Activated T-cell treated with anti-CD3 and anti-CD28 coated beads, Interleukin-2, amount 50 U/mL, for 72 hours (primary cell): ENCODE measurements around the gene PAQR7. TPM values are rescaled to one million over a fixed set of nuclear protein-coding genes. Genes with fewer than 3 reads are reported as not detected.

Experiments
- ATAC-seq, 2 donors: fragments of 150-1000 bp; cut with Tn5 transposase; replicated peaks in 1 of 2; 2 replicates each; pipeline ENCODE4 v1.10.0; 2021; ENCODE audit warnings: moderate library complexity in 2 of 2, mild to moderate bottlenecking in 1 of 2
- DNase-seq, 2 donors: peaks; one replicate each; pipeline ENCODE4 v3.0.0; 2021 to 2022; ENCODE audit warnings: mixed read lengths in 1 of 2
- H3K27ac Mint-ChIP-seq: one replicate; pipeline ENCODE4 v1.8.0; 2022; ENCODE audit warnings: mild to moderate bottlenecking, moderate library complexity, mixed read lengths
- H3K27me3 Mint-ChIP-seq: one replicate; pipeline ENCODE4 v1.8.0; 2022; ENCODE audit warnings: low read depth, mixed read lengths
- H3K36me3 Mint-ChIP-seq, 2 donors: one replicate each; pipeline ENCODE4 v1.8.0; 2022; ENCODE audit warnings: mixed read lengths in 2 of 2, mild to moderate bottlenecking in 1 of 2; ENCODE audit not compliant: insufficient read depth in 2 of 2
- H3K4me1 Mint-ChIP-seq: one replicate; pipeline ENCODE4 v1.8.0; 2022; ENCODE audit warnings: low read depth, mixed read lengths
- H3K4me3 Mint-ChIP-seq, 2 donors: one replicate each; pipeline ENCODE4 v1.8.0; 2022; ENCODE audit warnings: mild to moderate bottlenecking in 2 of 2, mixed read lengths in 2 of 2, moderate library complexity in 2 of 2
- H3K9me3 Mint-ChIP-seq, 2 donors: one replicate each; pipeline ENCODE4 v1.8.0; 2022; ENCODE audit warnings: mixed read lengths in 2 of 2
- total RNA-seq, 2 donors: library from RNA; stranded (reverse); gene quantifications; one replicate each; pipeline ENCODE4 v1.2.3, GENCODE V29; 2022

PAQR7 gene
- total RNA-seq, 2 donors from 2014 or later = 4.6 to 5.1 TPM

DNA sequence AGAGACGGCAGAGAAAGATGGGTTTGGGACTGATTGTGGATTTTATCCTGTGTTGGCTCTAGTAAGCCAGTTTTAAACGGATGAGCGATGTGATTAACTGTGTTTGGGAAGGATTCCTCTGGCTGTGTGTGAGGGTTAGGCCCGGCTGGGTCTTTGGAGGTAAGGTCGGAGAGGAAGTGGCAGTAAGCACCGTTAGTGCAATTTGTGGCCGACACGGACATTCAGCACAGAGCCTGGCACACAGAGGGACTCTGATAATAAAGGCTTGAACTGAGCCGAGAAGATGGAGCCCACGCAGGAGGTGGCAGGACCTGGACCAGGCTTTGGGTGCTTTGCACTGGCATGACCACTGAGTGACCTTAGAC is 54.4 kb downstream of the PAQR7 start:
- H3K27ac Mint-ChIP-seq = peak overlapping the region; percentile 88
- H3K4me3 Mint-ChIP-seq = peak overlapping the region; percentile 88 to 93
- ATAC-seq = no peak

GRCh38 chr1:25820247-25821111 is 55.0 kb downstream of the PAQR7 start:
- Mint-ChIP-seq H3K4me3 (peak overlapping the region; percentile 93 to 99), H3K36me3 (peaks cover 5% of the 10 kb centered on the region in 2 donors), H3K9me3 (no peaks in the 10 kb centered on the region), H3K27ac (peak overlapping the region; percentile 88), H3K4me1 (peaks cover 37% of the 10 kb centered on the region), H3K27me3 (no peaks in the 10 kb centered on the region)
- DNase-seq (peak; percentile 79 to 82), ATAC-seq (peak; percentile 70 to 74)

More for the DNA sequence above, 54.4 kb downstream of the PAQR7 start:
- peaks cover 5 to 6% of the 10 kb centered on the region in 2 donors for H3K36me3 Mint-ChIP-seq
- no peak for DNase-seq
- no peaks in the 10 kb centered on the region for H3K9me3 Mint-ChIP-seq
- H3K27me3 Mint-ChIP-seq = no peaks in the 10 kb centered on the region
- H3K4me1 Mint-ChIP-seq = peaks cover 37% of the 10 kb centered on the region

DNA sequence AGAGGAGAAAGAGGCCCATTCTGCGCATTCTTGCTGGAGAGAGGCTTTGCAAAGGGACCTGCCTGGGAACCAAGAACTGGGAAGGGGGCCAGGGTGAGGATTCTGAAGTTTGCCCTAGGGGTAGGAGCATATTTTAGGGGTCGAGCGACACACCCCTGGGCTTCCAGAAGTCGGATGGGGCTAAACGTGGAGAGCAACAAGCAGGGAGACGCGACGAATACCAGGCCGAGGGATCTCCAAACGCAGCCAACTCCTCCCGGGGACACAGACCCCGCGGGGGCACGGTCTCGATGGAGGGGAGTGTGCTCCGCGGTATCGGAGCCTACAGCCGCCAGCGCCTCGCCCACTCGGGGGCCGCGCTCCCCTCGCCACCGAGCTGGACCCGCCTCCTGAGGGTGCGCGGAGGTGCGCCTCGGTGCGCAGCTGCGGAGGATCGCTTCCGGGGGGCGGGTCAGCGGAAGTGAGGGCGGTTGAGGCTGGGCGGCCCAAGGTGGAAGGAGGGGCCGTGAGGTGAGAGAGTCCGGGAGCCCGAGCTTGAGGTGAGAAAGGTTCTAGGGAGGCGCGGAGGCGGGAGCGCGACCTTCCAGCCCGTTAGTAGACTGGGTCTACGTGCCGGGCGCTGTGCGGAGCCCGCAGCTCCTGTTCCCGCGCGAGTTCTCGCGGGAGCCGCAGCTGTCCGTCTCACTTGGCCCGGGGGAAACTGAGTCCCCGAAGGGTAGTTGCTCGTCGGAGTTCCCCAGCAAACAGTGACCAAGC is 55.8 kb downstream of the PAQR7 start, which contains the start of gene MTFR1L:
Gene MTFR1L (plus strand): TSS at position 464 of the 756 bp plus-strand sequence. CDS start 3,151 bp downstream, outside the sequence.
- DNase-seq (peak; percentile 97 to 98), ATAC-seq (peak; percentile 89 to 90)
- Mint-ChIP-seq H3K9me3 (no peaks in the 10 kb centered on the region), H3K27ac (peak within 1 kb of the TSS; percentile 88), H3K4me3 (peak within 1 kb of the TSS; percentile 93 to 99), H3K36me3 (peaks cover 5% of the 10 kb centered on the region in 2 donors), H3K4me1 (peaks cover 37% of the 10 kb centered on the region), H3K27me3 (no peaks in the 10 kb centered on the region)

DNA sequence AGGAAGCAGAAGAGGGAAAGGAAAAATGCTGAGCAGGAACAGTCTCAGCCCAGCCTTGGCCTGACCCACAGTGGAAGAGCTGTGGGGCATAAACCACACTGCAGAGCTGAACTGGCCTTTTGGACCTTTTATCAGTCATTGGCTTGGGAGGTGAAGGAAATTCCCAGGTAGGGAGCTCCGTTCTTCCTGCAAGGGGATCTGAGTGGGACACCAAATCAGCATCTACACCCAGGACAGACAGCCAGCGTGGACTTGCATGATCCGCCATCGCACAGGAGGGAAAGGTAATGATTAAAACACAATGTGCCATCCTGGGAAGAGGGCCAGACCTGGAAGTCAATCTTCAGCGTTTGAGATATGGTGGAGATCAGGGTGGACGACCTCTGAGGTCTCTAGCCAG is 56.9 kb downstream of the PAQR7 start:
- Mint-ChIP-seq H3K36me3 (peaks cover 5% of the 10 kb centered on the region in 2 donors), H3K4me1 (peaks cover 37% of the 10 kb centered on the region), H3K9me3 (no peaks in the 10 kb centered on the region), H3K4me3 (peak overlapping the region; percentile 93 to 99), H3K27ac (peak overlapping the region; percentile 82), H3K27me3 (no peaks in the 10 kb centered on the region)
- no peak for DNase-seq
- no peak for ATAC-seq

- H3K27me3 Mint-ChIP-seq = no peaks in the 10 kb centered on the region
- ATAC-seq = no peak
- no peak for DNase-seq
- H3K9me3 Mint-ChIP-seq = no peaks in the 10 kb centered on the region
- peak overlapping the region; percentile 93 to 99 for H3K4me3 Mint-ChIP-seq
- H3K27ac Mint-ChIP-seq = peak overlapping the region; percentile 15
- peaks cover 37% of the 10 kb centered on the region for H3K4me1 Mint-ChIP-seq
- H3K36me3 Mint-ChIP-seq = peaks cover 3 to 5% of the 10 kb centered on the region in 2 donors
These were observed 57.5 kb downstream of the PAQR7 start for GRCh38 chr1:25817840-25818501.

DNA sequence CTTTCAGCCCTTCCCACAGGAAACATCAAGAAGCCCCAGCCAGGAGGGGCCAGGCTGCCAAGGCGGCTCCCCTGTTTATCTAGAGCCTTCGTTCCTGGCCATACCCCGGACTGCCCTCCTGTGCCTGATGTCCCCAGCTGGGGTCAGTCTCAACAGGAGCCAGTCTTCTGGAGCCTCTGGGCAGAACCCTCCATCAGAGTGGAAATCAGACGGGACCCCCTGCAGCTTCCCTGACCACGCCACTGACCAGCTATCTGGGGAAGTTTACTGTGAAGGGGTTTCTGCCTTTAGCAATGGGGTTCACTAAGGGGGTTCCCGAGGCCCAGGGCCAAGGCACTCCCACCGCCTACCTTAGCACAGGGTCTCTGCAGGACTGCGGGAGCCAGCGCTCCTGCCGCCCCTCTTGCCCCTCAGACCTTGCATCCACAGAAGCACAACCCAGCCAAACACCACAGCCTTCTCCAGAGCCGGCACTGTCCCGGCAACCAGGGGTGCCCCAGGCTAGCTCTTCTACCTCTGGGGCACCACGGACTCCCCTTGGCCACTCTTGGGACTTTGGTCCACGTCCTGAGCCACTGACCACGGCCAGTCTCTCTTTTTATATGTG is 59.3 kb downstream of the PAQR7 start:
- H3K36me3 Mint-ChIP-seq = peaks cover 3 to 5% of the 10 kb centered on the region in 2 donors
- H3K9me3 Mint-ChIP-seq = no peaks in the 10 kb centered on the region
- H3K4me1 Mint-ChIP-seq = peaks cover 25% of the 10 kb centered on the region
- ATAC-seq = no peak
- no peaks in the 10 kb centered on the region for H3K27me3 Mint-ChIP-seq
- H3K4me3 Mint-ChIP-seq = no peak overlapping the region
- H3K27ac Mint-ChIP-seq = no peak overlapping the region
- DNase-seq = no peak

- DNase-seq = no peak
- Mint-ChIP-seq H3K9me3 (no peaks in the 10 kb centered on the region), H3K4me1 (peaks cover 19% of the 10 kb centered on the region), H3K36me3 (peaks cover 0 to 3% of the 10 kb centered on the region in 2 donors), H3K4me3 (no peak overlapping the region), H3K27ac (no peak overlapping the region), H3K27me3 (no peaks in the 10 kb centered on the region)
- no peak for ATAC-seq
These were observed 60.0 kb downstream of the PAQR7 start for GRCh38 chr1:25815208-25816111.

DNA sequence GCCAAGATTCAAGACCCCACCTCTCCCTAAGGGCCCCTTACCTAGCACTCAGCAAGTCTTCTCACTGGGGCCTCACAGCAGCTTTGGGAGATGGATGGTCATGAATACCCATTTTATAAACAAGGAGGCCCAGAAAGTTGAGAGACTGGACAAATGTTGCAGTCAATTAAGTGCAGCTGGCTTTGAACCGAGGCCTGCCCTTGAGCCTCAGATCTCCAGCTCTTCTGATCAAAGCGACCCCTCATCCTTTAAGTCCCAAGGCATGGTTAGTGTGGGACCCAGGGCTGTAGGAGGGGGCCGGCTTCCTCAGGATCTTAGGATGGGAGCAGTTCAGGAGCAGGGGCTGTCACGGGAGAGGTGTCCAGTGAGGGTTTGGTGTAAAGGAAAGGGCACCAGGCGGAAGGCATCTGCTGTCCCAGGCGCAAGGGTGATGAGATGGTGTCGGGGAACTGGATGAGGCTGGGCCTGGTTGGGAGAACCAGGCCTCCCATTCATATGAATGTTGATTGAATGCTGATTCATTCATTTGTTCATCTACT is 60.9 kb downstream of the PAQR7 start:
- H3K4me1 Mint-ChIP-seq = peaks cover 26% of the 10 kb centered on the region
- no peaks in the 10 kb centered on the region for H3K9me3 Mint-ChIP-seq
- no peak overlapping the region for H3K27ac Mint-ChIP-seq
- H3K27me3 Mint-ChIP-seq = no peaks in the 10 kb centered on the region
- H3K4me3 Mint-ChIP-seq = no peak overlapping the region
- H3K36me3 Mint-ChIP-seq = peaks cover 0 to 3% of the 10 kb centered on the region in 2 donors
- DNase-seq (no peak), ATAC-seq (no peak)

DNA sequence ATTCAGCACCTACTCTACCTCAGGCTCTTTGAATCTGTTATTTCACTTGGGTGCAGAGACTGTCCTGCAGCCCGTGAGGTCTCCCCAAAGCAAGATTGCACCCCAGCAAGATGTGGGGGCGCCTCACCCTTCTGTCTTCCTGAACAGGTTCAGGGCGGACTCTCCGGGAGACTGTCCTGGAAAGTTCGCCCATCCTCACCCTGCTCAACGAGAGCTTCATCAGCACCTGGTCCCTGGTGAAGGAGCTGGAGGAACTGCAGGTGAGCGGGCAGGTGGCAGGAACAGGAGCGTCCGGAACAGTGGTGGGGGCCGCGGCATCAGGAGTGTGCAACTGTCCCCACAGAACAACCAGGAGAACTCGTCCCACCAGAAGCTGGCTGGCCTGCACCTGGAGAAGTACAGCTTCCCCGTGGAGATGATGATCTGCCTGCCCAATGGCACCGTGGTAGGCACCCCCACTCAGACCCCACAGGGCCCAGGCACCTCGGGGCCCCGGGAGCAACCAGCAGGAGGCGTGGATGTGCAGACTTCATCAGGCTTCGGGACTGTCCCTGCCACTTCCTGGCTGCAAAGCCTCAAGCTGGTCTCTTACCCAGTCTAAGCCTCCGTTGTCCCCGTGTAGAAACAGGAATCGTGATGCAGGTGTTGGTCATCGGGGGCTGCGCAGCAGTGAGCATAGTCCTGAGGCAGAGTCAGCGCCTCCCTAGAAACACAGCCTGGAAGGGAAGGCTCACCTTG is 61.6 kb downstream of the PAQR7 start:
- H3K4me3 Mint-ChIP-seq = no peak overlapping the region
- H3K9me3 Mint-ChIP-seq = no peaks in the 10 kb centered on the region
- H3K4me1 Mint-ChIP-seq = peaks cover 19% of the 10 kb centered on the region
- no peaks in the 10 kb centered on the region for H3K27me3 Mint-ChIP-seq
- H3K27ac Mint-ChIP-seq = no peak overlapping the region
- DNase-seq = no peak
- ATAC-seq = no peak
- no peaks in the 10 kb centered on the region for H3K36me3 Mint-ChIP-seq

DNA sequence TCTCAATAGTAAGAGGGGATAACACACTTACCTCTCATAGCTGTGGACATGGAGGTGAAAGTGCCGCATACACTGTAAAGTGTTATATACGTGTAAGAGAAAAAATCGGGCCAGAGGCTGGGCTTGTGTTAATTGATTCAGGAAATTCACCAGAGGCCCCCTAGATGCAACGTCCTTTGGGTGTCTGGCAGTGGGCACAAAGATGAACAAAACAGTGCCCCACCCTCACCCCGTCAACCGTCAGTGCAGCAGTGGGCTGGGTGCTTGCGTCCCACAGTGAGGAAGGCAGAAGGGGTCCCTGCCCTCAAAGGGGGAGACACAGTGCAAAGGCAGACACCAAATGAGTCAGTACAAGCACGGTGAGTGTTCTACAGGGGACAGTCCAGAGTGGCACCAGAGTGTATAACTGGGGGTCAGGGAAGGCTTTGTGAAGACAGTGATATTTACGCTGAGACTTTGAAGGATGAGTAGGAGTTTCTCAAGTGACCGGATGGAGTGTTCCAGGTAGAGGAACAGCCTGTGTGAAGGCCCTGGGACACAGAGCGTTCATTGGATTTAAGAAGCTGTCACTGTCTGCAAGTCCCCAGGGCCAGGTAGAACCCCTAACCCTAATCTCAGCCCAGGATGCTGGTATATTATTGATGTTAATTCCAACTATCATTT is 62.3 kb downstream of the PAQR7 start:
- ATAC-seq = no peak
- Mint-ChIP-seq H3K4me3 (no peak overlapping the region), H3K27me3 (no peaks in the 10 kb centered on the region), H3K4me1 (peaks cover 12% of the 10 kb centered on the region), H3K9me3 (no peaks in the 10 kb centered on the region), H3K27ac (no peak overlapping the region), H3K36me3 (no peaks in the 10 kb centered on the region)
- DNase-seq = no peak
